ENCODE measurements around the gene COL1A1. TPM values are rescaled to one million over a fixed set of nuclear protein-coding genes. Genes with fewer than 3 reads are reported as not detected.

The COL1A1 gene
- total RNA-seq, 1 experiment from 2014 or later, result 104 TPM

DNA sequence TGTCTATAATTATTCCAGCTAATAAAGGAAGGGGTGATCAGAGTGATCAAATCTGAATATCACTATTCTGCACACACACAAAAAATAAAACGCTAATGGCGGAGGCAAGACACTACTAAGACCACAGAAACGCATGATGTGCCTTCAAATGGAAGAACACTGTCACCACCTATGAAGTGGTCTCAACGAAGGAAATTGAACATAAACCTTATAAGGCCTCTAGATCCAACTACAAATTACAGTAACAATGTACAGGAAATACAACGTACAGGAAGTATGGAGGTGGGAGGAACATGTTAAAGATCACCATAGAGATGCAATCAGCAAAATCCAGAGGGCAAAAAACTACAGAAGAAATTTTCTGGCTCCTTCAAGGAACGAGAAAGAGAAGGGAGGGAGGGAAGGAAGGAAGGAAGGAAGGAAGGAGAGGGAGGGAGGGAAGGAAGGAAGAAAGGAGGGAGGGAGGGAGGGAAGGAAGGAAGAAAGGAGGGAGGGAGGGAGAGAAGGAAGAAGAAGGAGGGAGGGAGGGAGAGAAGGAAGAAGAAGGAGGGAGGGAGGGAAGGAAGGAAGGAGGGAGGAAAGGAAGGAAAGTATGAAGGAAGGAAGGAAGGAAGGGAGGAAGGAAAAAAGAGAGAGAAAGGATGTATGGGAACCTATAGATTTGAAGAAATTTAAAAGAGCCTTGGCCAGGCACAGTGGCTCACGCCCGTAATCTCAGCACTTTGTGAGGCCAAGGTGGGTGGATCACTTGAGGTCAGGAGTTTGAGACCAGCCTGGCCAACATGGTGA, 38.8 kb downstream of the COL1A1 start:
- no peak overlapping the region for H2AFZ ChIP-seq (ENCODE audit: low read length)
- H3K23ac ChIP-seq (ENCODE audit: insufficient read length, low read depth, low read length), result no peak overlapping the region
- no peak overlapping the region for H2BK5ac ChIP-seq (ENCODE audit: insufficient read length, low read length)
- no peak overlapping the region for H2BK12ac ChIP-seq (ENCODE audit: insufficient read length, low read depth, low read length)
- H3K23me2 ChIP-seq (ENCODE audit: insufficient read length, low read depth, low read length, poor library complexity, severe bottlenecking), result peaks cover 13% of the 10 kb centered on the region
- peaks cover 32% of the 10 kb centered on the region for H3K27me3 Mint-ChIP-seq (ENCODE audit: low read depth)
- H3K4me2 ChIP-seq (ENCODE audit: insufficient read depth, insufficient read length, low read length), result no peak overlapping the region
- no peaks in the 10 kb centered on the region for H3K9me3 ChIP-seq (ENCODE audit: control insufficient read depth, low read depth, low read length)
- H3K4ac ChIP-seq (ENCODE audit: low read depth, low read length), result no peak overlapping the region
- no peak for DNase-seq
- no peak overlapping the region for H3K27ac ChIP-seq (ENCODE audit: insufficient read length, low read depth, low read length)
- H3K9me3 Mint-ChIP-seq, result no peaks in the 10 kb centered on the region
- no peak overlapping the region for H2BK15ac ChIP-seq (ENCODE audit: low read depth, low read length)
- no peak overlapping the region for H3T11ph ChIP-seq (ENCODE audit: low read length)
- no peak overlapping the region for H4K5ac ChIP-seq (ENCODE audit: insufficient read length, low read depth, low read length)
- H3K79me1 ChIP-seq (ENCODE audit: insufficient read depth, low read depth, low read length, poor library complexity, severe bottlenecking), result no peaks in the 10 kb centered on the region
- no peak overlapping the region for H2BK120ac ChIP-seq (ENCODE audit: low read depth, low read length, poor library complexity, severe bottlenecking)
- no peak overlapping the region for H4K8ac ChIP-seq (replicated peaks; ENCODE audit: insufficient read length, low read depth, low read length)
- no peaks in the 10 kb centered on the region for H3K36me3 Mint-ChIP-seq (ENCODE audit: insufficient read depth in 1 of 3, low read depth in 3 of 3)
- H3K79me2 ChIP-seq (ENCODE audit: insufficient read depth, low read length), result no peaks in the 10 kb centered on the region
- no peak overlapping the region for H3K18ac ChIP-seq (ENCODE audit: insufficient read length, low read depth, low read length)
- no peaks in the 10 kb centered on the region; the same call in 1 of the 2 replicates for H3K27me3 ChIP-seq (ENCODE audit: insufficient read depth, low read length)
- no peak overlapping the region for H3K14ac ChIP-seq (ENCODE audit: insufficient read depth, low read length)
- H3K9ac ChIP-seq (ENCODE audit: extremely low read depth, insufficient read length, low read length), result no peak overlapping the region
- no peak overlapping the region for H3K56ac ChIP-seq (ENCODE audit: insufficient read length, low read depth, low read length)
- no peak overlapping the region for H2BK20ac ChIP-seq (ENCODE audit: low read depth, low read length, poor library complexity, severe bottlenecking)
- H4K91ac ChIP-seq (ENCODE audit: insufficient read length, low read depth, low read length), result no peak overlapping the region
- no peak overlapping the region for H2AK5ac ChIP-seq (ENCODE audit: insufficient read length, low read length)
- no CpG with 5 or more reads among the region's 8 CpGs for WGBS (ENCODE audit: extremely low coverage, insufficient read length, low lambda C conversion rate)
- peaks cover 10 to 37% of the 10 kb centered on the region in 2 experiments for H3K4me1 Mint-ChIP-seq
- H3K27ac Mint-ChIP-seq, result no peak overlapping the region
- H4K20me1 ChIP-seq (ENCODE audit: control insufficient read depth, insufficient read depth, insufficient read length), result no peaks in the 10 kb centered on the region
- H3K4me3 Mint-ChIP-seq, result no peak overlapping the region
- peaks cover under 1% of the 10 kb centered on the region; the same call in 1 of the 2 replicates for H3K4me1 ChIP-seq (ENCODE audit: insufficient read depth, low read length)
- TF ChIP-seq, protein P1, sequence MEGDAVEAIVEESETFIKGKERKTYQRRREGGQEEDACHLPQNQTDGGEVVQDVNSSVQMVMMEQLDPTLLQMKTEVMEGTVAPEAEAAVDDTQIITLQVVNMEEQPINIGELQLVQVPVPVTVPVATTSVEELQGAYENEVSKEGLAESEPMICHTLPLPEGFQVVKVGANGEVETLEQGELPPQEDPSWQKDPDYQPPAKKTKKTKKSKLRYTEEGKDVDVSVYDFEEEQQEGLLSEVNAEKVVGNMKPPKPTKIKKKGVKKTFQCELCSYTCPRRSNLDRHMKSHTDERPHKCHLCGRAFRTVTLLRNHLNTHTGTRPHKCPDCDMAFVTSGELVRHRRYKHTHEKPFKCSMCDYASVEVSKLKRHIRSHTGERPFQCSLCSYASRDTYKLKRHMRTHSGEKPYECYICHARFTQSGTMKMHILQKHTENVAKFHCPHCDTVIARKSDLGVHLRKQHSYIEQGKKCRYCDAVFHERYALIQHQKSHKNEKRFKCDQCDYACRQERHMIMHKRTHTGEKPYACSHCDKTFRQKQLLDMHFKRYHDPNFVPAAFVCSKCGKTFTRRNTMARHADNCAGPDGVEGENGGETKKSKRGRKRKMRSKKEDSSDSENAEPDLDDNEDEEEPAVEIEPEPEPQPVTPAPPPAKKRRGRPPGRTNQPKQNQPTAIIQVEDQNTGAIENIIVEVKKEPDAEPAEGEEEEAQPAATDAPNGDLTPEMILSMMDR (conservative IDR thresholded peaks at IDR 0.05), result no peak

Data from H9 (cell line).